T-helper 1 cell treated with Interleukin-12 subunit alpha and Interleukin-12 subunit beta and Interleukin-4 antibody, amounts not matched to agents 30 ng/mL and 1 ng/mL, for 36 hours (primary cell): Measurements from ENCODE around the gene MYLK. TPM values are rescaled to one million over a fixed set of nuclear protein-coding genes. Genes with fewer than 3 reads are reported as not detected.

Source experiments
- intact Hi-C: fragments of 100-400 bp; cut with micrococcal nuclease; formaldehyde crosslinking; loops from one replicate; pipeline ENCODE4 v1.15.1; 2024
- total RNA-seq: library from RNA; stranded (reverse); gene quantifications from 2 replicates; pipeline ENCODE4 v1.2.3, GENCODE V29; 2022

The MYLK gene
- total RNA-seq, 1 donor from 2014 or later, result 0.25 TPM

DNA sequence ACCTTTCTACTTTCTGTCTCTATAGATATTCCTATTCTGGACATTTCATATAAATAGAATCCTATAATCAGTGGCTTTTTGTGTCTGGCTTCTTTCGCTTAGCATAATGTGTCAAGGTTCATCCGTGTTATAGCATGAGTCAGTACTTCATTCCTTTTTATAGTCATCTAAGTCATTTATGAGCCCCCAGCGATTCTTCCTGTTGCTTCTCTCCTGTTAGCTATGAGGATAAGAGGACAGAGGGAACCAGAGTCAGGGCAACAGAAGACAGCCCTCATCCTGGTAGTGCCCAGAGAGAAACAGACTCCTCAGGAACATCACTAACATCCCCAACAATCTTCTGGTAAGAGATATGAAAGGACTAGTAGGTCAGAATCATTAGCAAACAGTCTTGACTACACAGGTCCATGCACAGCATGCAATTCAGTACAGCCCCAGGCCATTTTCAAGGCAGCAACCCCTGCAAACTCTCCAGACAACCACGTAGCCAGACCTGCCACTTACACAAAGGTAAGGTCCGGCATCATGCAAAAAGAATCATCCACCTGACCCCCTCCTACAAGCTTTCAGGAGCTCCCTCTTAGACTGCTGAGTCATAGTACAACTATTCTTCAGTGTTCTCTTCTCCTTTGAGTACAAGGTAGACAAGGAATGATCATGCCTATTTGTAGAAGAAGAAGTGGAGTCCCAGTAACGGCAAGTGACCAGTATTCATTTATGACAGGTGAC, 91.5 kb downstream of the MYLK start:
- intact Hi-C loops, result no loop called here

DNA sequence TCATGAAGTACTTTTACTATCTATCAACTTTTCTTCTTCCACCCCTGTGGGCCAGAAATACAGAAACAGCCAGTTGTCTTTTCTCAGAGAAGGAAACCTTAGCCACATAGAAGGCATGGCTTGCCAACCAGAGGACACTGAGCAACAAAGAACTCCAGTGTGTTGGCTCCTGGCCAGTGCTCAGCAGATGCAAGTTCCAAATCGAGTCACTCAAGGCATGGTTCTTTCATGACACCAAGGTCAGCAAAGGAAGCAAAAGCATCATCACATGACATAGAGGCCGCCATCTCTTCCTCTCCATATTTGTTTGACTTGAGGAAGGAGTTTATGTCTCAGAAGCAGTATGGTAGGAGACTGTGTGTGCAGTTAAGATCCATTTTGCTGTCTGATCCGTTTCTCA, 92.2 kb downstream of the MYLK start:
- intact Hi-C loops, result no loop called here

DNA sequence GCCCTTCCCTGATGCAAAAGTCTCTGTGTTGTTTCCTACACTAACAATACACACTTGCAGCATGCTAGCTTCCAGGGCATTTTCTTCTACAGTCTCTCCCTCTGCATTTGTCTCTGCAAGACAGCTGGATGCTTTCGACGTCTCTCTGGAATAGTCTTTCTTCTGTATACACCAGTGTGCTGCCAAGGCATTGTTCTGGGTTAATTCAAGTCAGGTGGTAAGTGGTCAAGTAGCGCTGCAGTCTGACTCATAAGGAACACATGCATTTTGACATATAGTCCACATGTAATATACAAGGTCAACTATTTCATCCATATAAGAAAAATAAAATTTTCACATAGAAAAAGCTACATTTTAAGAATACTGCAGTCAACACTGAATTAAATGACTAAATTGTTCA, 92.7 kb downstream of the MYLK start:
- intact Hi-C loops, result no loop called here

DNA sequence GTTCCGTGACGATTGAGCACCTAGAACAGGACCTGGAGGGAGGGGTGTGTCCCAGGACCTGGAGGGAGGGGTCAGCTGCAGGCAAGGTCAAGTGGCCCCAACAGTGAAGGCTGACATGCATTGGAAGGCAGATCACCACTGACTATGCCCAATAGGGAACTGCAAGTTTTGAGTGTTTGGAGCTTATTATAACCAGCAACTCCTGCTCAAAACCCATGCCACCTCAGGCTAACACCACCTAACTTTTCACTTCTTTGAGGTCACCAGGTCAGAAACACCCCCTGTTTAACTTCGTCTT, 93.1 kb downstream of the MYLK start:
- intact Hi-C loops, result no loop called here

DNA sequence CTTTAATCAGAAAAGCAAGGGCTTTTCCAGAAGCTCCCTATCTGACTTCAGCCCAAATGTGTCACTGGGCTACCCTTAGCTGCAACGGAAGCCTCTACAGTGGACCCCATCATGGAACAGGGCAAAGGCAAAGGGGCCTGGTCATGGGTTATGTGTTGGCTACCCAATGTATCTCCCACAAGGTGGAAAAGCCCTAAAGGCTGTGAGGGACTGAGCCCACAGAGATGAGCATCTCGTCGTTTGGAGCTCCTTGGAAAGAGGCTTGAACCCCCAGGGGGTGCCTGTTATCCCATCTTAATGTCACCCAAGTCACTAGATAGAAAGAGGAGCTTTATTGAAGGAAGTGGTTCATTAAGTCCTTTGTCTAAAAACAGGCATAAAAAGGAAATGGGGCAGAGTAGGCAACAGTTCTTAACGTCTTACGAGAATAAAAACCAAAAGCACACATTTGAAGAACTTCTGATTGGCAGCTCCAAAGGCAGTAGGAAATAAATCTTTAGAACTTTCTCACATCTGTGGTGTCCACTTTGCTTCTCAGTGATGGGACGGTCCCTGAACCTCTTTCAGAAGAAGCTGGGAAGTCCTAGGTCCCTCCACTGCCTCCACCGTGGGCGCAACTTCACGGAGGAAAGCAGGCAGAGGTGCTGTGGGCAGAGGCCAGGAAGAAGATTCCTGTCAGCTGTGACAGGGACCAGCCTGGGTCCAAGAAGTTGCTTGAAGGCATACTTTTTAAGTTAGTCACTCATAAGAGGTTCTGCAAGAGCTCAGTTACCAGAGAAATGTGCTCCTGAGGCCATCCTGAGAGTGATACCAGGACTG, 93.7 kb downstream of the MYLK start:
- intact Hi-C loops, result no loop called here

DNA sequence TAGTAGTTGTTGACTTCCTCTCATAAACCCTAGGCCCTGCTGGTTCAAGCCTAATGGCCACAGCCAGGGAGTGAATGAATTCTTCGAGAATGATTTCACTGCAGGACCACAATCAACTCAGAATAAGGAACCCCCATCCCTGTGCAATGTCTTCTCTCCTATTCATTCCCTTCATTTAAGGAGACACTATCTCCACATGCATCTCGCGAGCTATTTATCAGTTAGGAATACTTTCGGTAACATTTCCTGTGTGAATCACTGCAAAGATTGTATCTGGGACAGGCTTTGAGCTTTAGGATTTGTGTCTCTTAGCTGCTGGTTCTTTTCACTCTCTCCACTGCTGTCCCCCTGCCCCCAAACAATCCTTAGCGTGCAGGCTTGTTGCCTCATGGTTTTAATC, 94.4 kb downstream of the MYLK start:
- intact Hi-C loops, result no loop called here

DNA sequence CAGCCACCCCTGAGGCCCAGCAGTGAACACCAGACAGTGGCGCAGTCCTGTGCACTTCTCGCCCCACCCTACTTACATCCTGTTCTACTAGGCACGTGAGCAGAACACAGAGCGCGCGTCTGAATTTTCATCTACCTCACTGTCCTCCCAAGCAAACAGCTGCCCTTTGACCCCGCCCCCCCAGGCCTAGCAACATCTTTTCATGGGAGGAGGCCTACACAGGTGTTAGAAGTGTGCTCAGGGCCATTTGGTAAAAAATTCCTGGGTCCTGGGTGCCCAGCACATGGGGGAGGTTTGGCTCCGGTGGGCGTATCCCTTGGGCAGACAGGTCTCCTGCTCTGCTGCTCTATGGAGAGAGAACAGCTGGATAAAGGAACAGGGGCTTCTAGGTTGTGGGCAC, 95.0 kb downstream of the MYLK start:
- intact Hi-C loops, result no loop called here

DNA sequence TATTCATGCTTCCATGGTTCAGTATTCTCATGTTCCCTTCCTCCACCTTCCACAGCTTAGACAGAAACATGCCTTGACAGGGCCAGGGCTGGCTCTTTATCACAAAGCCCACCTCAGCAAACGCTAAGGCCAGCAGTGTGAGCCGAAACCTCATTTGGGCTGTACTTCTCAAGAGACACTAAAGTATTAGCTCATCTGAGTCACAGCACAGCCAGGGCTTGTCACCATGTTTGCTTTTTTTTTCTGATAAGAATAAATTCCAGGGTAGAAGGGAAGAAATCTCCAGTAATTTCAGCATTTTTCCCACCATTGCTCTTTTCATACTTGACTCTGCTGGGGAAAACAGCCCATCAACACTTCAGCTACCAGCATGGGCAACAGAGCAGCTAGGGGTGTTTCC, 95.4 kb downstream of the MYLK start:
- intact Hi-C loops, result no loop called here

DNA sequence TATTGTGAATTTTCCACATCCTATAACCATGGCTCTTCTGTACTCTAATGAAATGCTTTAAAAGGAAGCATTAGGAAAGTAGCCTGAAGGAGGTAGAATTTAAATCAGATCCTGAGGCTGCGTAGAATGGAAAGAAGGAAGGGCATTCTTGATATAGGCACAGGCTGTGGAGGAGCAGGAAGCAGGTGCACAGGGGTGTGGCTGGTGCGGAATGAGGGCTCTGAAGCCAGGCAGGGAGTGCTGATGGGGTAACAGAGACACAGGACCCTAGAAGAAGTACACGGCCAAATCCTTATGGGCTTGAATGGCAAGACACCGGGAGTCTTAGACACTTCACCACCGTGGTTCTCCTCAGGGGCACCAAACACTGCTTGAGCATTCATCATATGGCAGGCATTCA, 97.0 kb downstream of the MYLK start:
- intact Hi-C loops, result no loop called here

DNA sequence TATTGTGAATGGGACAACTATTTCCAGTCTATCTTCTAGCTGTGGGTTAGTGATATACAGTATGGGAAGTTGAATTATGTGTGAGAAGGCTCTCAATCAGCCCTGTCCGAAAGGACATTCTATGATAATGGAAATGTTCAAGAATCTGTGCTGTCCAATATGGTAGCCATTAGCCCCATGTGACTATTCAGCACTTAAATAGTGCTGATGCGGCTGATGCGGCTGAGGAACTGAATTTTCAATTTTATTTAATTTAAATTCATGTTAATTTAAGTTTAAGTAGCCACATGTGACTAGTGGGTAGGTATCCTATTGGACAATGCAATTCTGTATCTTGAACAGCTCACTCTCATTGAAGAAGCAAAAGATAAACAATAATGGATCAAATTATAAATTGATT, 98.5 kb downstream of the MYLK start:
- intact Hi-C loops, result no loop called here

DNA sequence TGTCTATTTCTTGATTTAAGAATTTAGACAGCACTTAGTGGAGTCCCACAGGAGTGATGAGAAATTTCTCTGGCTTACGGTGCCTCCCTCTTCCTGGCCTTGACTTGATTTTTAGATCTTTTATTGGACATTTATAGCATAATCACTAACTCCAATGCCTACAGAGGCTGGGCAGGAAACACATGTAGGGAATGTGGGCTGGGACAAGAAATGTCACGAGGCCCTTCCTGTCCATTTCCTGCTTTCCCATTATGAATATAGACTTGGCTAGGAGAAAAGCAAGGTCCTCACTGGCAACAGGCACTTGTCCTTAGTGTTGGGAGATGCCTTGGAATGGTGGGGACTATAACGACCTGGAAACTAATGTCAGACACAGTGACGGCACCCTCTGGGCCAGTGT, 100.3 kb downstream of the MYLK start:
- intact Hi-C loops, result no loop called here

DNA sequence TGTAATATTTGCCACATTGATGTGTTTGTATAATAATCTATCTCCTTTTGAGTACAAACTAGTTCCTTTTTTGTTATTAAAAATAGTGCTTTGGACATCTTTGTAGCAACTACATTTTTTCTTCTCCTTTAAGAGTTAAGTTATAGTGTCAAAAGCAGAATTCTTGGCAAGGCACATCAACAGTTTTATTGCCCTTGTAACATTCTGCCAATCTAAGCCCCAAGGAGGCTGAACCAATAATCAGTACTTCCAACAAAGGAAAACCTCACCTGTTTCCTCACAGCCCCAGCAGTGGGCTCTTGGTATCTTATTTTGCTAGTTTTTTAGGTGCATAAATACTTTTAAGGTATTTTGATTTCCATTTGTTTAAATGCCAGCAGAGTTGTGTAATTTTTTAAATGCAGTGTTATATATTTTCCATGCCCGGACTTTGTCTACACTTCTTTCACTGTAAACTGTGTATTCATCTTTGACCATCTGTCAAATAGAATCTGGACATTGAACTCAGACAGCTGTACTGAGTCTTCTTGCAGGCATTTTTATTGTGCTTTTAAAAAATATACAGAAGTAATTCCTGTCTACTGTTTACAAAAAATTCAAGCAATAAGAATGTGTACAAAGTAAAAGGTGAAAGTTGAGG, 101.0 kb downstream of the MYLK start:
- intact Hi-C loops, result no loop called here

DNA sequence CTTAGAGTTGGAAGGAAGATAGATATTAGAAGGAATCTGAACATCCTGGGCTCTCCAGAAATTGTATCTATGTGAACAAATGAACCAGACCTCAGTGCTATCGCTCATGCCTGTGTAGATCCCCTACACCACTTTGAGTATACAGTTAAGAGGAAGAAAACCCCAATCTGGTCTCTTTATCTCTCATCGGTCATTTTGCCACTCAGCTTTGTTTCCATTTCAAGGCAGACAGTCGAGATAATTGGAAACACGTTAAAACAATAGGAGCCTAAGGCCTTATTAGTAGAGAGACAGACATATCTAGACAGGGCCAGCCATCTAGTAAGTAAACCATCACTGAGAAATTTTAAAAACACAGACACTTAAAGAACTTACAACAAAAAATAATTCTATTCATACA, 101.6 kb downstream of the MYLK start:
- intact Hi-C loops, result no loop called here

DNA sequence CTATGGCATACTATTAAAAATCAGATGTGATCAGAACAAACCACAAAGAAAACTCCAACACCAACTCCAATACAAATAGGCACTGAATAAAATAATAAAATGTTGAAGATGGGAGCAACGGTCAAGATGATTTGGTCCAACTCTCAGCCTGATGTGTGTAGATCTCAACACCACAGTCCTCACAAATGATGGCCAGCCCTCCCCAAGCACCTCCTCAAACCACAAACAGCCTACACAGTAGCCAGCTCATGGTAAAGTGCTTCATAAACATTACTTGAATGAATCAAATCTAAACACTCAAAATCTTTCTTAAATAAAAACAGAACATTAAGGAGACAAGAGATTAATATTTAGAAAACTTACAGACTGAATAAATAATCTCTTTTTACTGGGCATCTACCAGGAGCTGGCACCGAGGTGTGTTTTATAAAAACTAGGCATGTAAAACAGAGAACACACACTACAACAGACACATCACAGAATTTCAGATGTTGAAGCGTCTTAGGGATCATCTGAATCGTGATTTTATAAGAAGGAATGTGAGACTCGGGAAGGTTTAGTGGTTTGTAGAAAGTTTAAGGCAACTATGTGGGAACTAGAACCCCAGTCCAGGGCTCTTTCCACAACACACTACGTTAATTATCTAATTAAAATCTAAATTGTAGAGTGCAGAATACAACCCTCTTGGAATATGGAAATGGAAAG, 102.4 kb downstream of the MYLK start:
- intact Hi-C loops, result no loop called here

DNA sequence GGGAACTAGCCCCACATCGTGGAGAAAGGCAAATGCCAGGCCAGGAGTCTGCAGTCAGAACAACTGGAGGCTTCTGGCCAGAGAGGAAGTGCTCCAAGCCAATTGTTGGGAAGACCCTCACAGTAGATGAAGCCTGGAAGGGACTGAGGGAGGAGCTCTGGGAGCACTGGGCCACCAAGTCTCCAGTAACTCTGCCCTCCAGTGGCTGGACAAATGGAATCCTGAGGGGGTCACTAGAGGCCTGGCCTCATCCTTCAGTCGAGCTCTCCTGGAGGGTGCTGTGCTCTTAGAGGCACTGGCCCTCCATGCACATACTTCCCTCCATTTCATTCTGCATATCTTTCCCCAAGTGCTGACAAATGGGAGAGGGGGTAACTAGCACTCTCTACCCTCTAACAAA, 103.0 kb downstream of the MYLK start:
- intact Hi-C loops, result no loop called here

DNA sequence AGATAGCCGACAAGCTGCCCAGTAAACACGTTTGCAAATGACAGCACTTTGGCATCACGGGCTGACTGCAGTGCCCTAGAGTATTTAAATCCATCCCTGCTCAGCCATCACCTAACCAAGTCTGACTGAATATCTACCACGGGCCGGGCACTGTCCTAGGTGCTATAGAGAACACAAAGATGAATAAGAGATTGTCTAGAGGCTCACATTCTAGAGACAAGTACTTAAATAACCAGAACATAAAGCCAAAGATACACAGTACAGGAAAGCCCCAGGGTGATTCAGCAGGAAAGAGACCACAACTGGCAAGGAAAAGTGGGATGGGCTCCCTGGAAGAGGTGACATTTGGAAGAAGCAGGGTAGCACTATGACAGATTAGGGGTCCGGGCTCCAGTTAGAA, 103.5 kb downstream of the MYLK start:
- intact Hi-C loops, result no loop called here

DNA sequence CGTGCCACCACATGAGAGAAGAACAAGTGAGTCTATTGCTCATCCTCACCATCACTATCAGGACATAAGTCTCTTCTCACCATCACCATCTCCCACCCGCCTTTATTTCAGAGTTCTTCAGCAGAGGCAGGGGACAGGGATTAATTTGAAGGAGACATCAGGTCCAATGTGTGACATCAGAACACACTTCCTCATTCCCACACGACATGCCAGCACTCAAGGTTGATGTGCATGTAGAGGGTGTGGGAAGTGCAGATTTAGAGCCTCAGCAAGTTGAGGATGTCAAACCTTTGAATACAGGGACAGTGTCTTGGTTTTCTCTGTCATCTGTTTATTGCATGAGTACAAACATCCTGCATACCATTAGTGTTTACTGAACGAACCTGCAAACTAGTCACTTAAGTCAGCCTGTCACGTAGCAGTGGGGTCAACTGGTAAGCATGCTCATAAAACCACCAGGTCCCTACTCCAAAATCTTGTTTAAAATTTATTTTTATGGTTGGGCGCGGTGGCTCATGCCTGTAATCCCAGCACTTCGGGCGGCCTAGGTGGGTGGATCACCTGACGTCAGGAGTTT, 104.4 kb downstream of the MYLK start:
- intact Hi-C loops, result no loop called here

DNA sequence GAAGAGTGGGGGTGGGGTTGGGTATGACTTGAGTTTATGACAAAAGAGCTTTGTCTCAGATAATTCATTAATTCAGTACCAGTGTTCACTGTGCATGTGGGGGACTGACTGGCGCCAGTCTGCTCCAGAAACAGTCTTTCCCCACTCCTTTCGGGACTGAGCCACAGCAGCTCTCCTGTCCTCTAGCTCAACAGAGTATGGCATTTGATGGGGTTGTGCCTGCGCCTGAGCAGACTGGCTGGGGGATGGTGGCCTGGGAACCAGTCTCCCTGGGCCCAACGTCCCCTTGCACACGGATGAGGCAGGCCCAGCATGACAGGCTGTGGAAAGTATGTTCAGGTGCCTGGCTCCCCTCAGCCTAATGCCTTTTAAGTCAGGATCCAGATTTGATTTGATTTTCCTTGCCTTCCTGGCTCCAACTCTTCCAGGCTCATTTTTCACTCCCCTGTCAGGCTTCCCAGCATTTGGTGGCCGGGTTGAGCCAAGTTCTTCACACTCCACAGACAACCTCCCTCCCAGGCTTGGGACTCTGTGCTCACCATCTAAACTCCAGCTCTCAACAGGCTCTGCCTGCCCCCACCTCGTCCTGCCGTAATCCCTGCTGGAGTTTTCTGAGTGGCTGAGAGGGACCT, 105.0 kb downstream of the MYLK start:
- intact Hi-C loops, result no loop called here

DNA sequence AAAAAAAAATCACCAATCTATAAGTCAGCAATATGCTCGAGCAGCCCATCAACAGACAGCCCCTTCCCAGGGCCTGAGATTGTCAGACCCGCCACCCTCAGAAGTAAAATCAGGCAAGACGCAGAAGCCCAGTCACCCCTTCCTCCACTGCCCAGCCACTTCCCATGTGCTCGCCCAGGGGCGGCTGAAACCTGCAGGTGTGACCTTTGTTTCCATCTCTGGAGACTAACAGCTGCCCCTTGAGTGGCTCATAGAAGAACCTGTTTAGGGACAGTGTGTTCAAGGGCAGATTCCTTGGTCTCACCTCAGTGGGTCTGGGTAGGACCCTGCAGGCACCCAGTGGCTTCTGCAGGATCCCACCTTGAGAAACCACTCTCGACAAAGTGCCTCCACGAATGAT, 105.6 kb downstream of the MYLK start:
- intact Hi-C loops, result no loop called here

DNA sequence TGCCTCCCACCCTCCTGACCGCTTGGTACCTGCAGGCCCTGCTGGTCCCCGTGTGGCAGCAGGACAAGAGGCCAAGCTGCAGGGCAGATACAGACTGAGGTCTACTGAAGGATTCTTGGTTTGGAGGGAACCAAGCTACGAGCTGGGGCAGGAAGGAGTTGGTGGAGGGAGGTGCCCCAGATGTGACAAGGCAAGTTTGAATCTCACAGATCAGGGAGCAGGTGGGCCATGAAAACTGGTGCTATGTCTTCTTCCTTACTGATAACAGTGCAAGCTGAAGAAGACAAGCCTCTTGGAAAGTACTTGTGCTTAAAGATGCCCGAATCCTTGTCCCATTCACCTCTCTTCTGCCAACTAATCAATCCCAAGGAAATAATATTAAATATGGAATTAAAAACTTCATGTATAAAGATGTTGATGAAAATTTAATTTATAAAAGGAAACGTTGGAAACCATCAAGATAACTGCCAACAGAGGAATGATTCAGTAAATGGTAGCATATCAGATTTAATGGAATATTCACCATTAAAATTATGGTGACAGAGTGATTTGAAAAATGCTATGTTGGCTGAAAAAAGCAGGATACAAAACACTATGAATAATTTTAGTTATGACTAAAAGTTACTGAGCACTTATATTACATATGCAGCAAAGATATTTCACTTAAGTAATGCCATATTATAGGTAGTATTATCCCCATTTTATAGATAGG, 107.9 kb downstream of the MYLK start:
- intact Hi-C loops, result no loop called here

DNA sequence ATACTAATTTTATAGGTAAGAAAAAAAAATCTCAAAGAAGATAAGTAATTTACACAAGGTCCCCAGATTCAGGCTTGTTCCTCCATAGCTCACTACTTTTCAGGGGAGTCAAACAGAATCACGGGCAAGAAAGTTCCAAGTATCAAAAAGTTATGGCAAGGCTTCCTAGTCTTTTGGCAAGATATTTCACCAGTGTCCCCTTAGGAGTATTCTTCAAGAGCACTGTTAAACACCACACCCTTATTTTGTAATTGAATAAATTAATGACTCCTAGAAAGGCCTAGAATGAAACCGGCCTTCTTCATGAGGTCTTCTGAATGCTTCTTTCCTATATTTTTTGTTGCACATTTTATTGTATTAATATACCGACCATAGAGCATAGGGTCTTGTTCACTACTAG, 109.7 kb downstream of the MYLK start:
- intact Hi-C loops, result no loop called here
